GF-D8 (cell line): ENCODE measurements around the gene SIT1.

Experiments used
- DNase-seq: peaks from one replicate; lab custom pipeline; 2025; lab: John Stamatoyannopoulos, UW

SIT1 gene

DNA sequence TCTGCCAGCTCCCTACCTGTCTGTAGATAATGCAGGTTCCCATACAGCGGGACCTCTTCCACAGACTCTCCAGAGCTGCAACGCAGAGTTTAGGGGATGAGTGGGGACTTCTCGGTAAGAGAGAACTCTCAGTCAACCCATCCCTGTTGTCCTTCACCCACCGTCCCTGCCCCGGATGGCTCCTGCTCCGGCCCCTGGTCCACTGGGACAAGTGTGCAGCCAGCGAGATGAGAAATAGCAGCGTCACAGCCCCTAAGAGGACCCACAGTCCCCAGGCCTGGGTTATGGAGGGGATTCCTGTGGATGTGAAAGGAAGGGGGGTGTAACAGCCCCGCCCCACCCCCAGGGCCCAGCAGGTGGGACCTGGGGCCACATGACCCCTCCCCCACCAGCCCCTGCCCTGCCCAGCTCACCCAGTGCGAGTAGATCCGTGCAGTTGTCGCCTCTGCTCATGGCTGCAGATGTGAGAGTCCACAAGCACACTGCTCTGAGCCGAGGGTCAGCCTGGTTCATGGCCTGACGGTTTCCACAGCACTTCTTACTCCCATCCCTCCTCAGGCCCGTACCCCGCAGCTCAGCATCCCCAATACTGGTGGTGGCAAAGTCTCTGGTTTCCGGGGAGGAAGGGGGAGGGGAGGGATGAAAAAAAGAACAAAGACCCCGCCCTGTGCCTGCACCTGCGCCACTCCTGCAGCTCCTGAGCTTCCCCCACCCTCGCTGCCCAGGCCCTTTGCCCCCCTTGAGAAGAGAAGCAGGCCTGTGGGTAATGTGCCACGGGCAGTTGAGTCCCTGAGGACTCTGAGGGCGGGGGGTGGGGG, at the start of gene SIT1:
TSS of gene SIT1 (minus strand) at position 591 of the 818 bp plus-strand sequence. CDS start at position 513, 78 bp downstream.
- no peak for DNase-seq

DNA sequence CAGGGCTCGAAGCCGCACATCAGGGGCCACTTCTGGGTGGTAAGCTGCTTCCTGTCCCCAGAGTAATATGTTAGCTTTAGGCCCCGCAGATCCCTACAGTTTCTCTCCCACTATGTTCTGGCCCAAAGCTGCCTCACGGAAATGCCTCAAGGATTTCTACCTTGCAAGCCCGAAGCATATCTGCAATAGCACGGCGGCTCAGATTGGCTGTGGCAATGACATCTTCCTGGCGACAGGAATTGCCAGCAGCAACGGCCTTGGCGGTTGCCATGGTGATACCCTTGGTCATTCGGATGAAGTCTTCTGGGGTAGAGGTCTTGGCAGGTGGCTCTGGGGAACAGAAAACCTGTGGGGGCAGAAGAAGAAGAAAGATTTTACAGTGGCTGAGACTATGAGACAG, 49.3 kb upstream of the SIT1 start:
- DNase-seq: no peak

- DNase-seq: no peak
Observed at GRCh38 chr9:35698231-35698630, 47.5 kb upstream of the SIT1 start.

GRCh38 chr9:35697486-35697885, 46.8 kb upstream of the SIT1 start:
- DNase-seq: no peak

DNA sequence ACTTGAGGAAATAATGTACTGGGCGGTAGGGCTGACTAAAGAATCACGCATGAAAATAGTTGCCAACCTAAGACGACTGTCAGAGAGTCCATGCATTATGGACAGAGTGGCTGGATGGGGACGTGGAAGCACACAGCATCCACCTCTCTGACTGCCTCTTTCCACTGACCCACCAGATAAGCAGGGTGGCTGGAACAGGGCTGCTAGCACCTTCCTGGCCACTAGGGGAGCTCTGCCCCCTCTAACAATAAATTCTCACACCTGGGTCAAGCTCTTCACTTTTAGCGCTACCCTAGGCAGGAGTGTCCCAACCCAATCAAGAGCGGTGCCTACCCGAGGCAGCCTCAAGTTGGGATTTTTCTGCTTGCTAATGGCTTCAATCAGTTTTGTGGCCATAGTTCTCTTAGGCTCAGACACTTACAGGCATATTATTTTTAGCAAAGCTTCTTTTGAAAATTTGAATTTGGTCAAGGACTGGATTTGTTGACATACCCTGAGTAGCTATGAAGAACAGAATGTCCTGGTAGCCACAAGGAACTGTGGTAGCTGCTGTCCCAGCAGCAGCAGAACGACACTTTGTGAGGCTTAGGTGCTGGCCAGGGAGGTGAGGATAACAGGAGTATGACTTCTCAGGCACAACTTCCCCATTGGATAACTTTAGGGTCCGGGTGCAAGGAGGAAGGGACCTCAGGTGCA, 45.9 kb upstream of the SIT1 start:
- DNase-seq: no peak

- no peak for DNase-seq
Observed at GRCh38 chr9:35695943-35696401, 45.2 kb upstream of the SIT1 start.

GRCh38 chr9:35691757-35692301, 41.1 kb upstream of the SIT1 start:
- no peak for DNase-seq

DNA sequence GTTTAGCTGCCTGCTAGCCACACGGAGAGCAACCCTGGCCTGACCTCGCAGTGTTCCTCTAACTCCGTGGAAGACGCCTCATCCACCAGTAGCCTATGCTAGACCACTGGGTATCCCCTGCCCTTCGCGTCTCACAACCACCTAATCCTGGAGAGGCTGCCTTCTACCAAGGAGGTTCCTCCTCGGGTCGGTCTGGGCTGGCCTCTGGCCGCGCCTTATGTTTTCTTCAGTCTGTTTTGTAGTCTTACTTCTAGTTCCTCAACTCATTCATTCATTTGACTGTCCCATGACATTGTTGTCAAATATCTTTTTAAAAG, 40.6 kb upstream of the SIT1 start:
- DNase-seq: no peak

DNA sequence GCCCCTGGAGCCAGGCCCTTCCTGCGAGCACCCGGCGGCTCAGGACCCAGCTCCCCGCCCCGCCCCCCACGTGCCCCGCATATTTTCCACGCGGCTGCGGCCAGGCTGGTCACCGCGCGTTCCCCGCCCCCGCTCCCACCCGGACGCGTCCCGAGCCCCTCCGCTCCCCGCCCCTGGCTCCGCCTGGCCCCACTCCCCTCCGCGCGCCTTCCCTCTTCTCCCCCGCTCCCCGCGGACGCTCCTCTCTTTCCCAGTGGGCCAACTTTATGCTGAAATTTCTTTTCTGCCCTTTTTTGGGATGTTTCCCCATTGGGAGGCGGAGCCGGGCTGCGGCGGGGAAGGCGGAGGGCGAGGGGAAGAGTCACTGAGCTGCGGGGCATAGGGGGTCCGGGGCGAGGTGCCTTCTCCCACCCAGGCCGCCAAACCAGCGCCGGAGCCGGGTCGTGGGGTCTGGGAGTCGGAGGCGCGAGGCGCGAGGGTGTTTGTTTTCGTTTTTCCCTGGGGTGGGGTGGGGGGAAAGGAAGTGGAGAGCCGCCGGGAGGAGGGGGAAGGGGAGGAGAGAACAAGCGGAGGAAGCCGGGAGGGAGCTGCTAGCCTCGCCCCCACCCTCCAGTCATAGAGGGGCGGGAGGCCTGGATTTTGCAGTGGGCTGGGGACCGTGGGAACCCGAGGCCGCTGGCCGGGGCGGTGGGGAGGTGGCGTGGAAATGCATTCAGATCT, 40.0 kb upstream of the SIT1 start:
- DNase-seq: no peak

- DNase-seq: no peak
Observed at GRCh38 chr9:35690294-35690613, 39.5 kb upstream of the SIT1 start.

GRCh38 chr9:35689542-35690293, 39.0 kb upstream of the SIT1 start, which contains the start of gene TPM2:
Gene TPM2, minus strand, starts transcription at chr9:35689925. Its CDS starts 108 bp downstream, at chr9:35689817.
- no peak for DNase-seq

GRCh38 chr9:35688558-35689541, 38.1 kb upstream of the SIT1 start:
- no peak for DNase-seq

DNA sequence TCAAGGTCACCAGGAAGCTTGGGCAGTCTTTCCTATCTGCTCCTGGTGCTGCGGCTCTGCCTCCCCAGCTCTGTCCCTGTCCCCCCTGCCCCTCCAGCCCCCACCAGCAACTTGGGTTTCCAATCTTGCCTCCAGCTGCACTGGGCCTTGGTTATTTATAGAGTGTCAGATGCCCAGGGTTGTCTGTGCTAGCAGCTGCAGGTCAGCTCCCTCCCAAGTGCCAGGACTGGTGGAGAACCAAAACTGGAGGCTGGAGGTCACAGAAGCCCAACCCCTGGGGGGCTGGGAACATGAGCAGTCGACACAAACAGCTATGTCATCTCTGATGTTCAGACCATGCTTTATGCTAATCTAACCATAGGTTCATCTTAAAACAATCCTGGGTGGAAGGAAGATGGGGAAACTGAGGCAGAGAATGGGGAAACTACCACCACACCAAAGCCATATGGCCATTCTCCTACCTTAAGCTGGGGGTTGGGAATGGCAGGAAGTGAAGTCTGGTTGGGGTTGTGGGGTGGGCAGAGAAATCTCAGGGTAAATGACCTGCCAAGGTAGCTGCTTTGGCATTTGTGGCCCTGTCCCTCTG, 37.3 kb upstream of the SIT1 start:
- DNase-seq: no peak

- DNase-seq: no peak
Observed at GRCh38 chr9:35687306-35687705, 36.6 kb upstream of the SIT1 start.

DNA sequence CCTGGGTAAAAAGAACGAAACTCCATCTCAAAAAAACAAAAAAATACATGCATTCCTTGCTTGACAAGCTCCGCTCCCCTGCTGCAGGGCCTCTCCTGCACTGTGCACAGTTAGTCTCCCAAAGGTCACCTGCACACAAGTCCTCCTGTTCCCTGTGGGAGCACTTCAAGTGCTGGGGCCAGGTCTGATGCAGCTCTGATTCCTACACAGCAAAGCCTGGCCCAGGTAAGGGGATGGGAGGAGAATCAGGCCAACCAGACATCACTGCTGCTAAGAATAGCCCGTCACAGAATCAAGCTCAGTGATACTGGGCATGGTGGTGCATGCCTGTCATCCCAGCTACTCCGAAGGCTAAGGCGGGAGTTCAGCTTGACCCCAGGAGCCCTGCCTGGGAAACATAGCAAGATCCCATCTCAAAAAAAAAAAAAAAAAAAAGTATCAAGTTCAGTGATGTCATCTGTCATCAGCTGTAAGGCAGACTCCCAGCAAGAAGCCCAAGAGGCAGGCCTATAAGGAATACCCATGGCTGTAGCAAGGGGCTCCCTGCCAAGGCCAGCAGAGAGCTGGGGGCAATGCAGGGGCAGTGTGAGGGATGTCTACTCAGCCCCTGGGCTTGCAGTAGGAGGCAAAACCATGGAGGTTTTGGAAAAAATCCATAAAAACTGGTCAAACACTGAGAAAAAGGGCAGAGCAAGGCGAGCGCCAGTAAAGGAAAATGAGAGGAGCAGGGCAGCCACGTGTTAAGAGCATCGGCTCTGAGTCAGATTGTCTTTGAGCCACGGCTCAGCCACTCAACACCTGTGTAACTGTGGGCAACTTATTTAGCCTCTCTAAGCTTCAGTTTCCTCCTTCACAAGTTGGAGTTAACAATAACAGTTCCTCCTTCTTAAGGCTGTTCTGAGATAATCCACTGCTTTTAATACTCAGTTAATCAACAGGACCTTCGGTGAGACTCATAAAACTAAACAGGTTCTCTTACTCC, 35.8 kb upstream of the SIT1 start:
- DNase-seq: no peak

GRCh38 chr9:35685506-35685905, 34.8 kb upstream of the SIT1 start:
- no peak for DNase-seq

- no peak for DNase-seq
Observed at GRCh38 chr9:35684921-35685320, 34.2 kb upstream of the SIT1 start.

DNA sequence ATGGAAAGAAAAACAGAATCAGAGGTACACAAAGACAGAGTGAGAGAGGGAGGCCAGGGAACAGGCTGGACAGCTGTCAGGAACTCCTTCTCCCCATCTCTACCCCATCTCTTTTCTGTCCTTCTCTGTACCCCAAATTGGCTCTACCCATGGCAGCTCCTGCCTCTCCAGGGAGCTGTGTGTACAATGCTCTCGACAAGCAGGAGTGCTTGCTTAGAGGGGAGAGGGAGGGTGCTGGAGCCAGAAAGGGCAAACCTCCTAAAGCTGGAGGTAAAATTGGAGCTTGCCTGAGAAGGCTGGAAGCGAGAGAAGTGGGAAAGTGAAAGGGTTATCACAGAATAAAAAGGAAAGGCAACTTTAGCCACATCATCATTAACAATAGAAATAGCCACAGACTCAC, 32.6 kb upstream of the SIT1 start:
- DNase-seq: no peak
